ENCODE results near the gene AP2M1.

DNA sequence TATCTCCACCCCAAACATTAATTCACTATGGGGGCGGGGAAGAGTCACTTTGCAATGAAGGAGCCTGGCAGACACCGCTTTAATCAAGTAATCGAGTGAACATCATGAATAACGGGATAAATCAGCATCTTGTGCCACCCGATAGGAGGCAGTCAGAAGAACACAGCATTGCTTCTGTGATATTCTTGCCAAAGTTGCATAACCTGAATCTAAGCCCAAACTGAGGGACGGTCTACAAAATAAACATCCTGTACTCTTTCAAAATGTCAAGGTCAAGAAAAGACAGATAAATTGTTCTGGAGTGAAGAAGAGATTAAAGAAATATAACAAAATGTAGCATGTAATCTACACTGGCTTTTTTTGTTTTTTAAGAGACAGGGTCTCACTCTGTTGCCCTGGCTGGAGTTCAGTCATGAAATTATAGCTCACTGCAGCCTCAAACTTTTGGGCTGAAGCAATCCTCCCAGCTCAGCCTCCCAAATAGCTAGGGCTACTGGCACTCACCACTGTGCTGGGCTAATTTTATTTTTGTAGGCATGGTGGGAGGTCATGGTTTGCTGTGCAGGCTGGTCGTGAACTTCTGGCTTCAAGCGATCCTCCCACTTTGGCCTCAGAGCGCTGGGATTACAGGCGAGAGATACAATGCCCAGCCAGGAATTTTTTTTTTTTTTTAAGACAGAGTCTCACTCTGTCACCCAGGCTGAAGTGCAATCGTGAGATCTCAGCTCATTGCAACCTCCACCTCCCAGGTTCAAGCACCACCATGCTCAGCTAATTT lies 34.7 kb downstream of the AP2M1 start:
- no peak for TF ChIP-seq GATA2 (IDR thresholded peaks at IDR 0.05; ENCODE audit: low read depth, low read length)
- TF ChIP-seq GATA3 (IDR thresholded peaks at IDR 0.05; ENCODE audit: low read depth, low read length), result no peak

Data from SH-SY5Y (cell line).